HepG2 (cell line): ENCODE measurements around the gene NCBP1. TPM values are rescaled to one million over a fixed set of nuclear protein-coding genes. Genes with fewer than 3 reads are reported as not detected.

Experiments used
- ATAC-seq: fragments of 200-7000 bp; cut with Tn5 transposase; 3 replicates; pipeline ENCODE4 v1.9.1; 2020; ENCODE audit warnings: mild to moderate bottlenecking, moderate library complexity
- BruUV-seq: library from RNA; stranded (reverse); fragments of 400-500 nt; replicated peaks from 2 replicates; lab custom pipeline; 2021; lab: Mats Ljungman, UMichigan
- CTCF ChIA-PET: fragments of 300-600 bp; formaldehyde crosslinking; extraction: SDS; loops from one replicate; lab custom pipeline; 2021; ENCODE audit warnings: low total read pairs, inconsistent platforms, low intra/inter-chr PET ratio; lab: Yijun Ruan, JAX
- POLR2A ChIA-PET: fragments of 350-600 bp; sonication (Branson Sonifier 250); formaldehyde crosslinking; loops from one replicate; lab custom pipeline; 2020; ENCODE audit warnings: antibody characterized with exemption, inconsistent platforms; lab: Yijun Ruan, JAX
- DNase-seq: peaks from one replicate; pipeline ENCODE4 v3.0.0-alpha.2; 2015; ENCODE audit warnings: low spot score
- FAIRE-seq: peaks from 3 replicates; lab custom pipeline; 2011; peaks lifted over from hg19 to GRCh38; lab: Jason Lieb, UNC
- H2AFZ ChIP-seq: one replicate; pipeline ENCODE4 v1.6.1; 2011; ENCODE audit warnings: low read length, inconsistent platforms
- H3K27ac ChIP-seq: fragments of 300-600 bp; 3 replicates; pipeline ENCODE4 v1.8.0; 2011; ENCODE audit warnings: mixed run types, mild to moderate bottlenecking, mixed read lengths, low read length, inconsistent platforms; ENCODE audit not compliant: insufficient read depth; ENCODE audit errors: extremely low read length
- H3K27me3 ChIP-seq, 2 experiments: fragments of 200-600 bp in 1 of 2; 2 replicates in 1 of 2; 3 replicates in 1 of 2; pipeline versions ENCODE4 v1.6.0 to v1.8.0; 2011; ENCODE audit warnings: low read length in 2 of 2, mild to moderate bottlenecking in 2 of 2, moderate library complexity in 2 of 2, inconsistent platforms in 1 of 2; ENCODE audit not compliant: insufficient read depth in 2 of 2, control insufficient read depth in 1 of 2
- H3K36me3 ChIP-seq, 2 experiments: fragments of 200-600 bp in 1 of 2; replicated peaks in 1 of 2; 2 replicates in 1 of 2; 3 replicates in 1 of 2; pipeline versions ENCODE4 v1.5.1 to v1.8.0; 2011; ENCODE audit warnings: low read length in 2 of 2, inconsistent platforms in 1 of 2; ENCODE audit not compliant: insufficient read depth in 2 of 2, control insufficient read depth in 1 of 2
- H3K4me1 ChIP-seq: 2 replicates; pipeline ENCODE4 v1.5.1; 2012; ENCODE audit warnings: low read length, inconsistent platforms; ENCODE audit not compliant: insufficient read depth
- H3K4me2 ChIP-seq: 2 replicates; pipeline ENCODE4 v1.6.0; 2011; ENCODE audit warnings: low read depth, low read length, inconsistent platforms
- H3K4me3 ChIP-seq, 3 experiments: fragments of 200-600 bp in 1 of 3; sonication (generic), shearing (Covaris generic) in 1 of 3; replicated peaks in 1 of 3; 2 replicates each; pipeline ENCODE4 v1.5.1; 2011 to 2016; ENCODE audit warnings: low read length in 3 of 3, inconsistent platforms in 2 of 3, low read depth in 2 of 3, mild to moderate bottlenecking in 2 of 3, control low read depth in 1 of 3, mixed read lengths in 1 of 3; ENCODE audit not compliant: insufficient read depth in 1 of 3
- H3K79me2 ChIP-seq: one replicate; pipeline ENCODE4 v1.6.1; 2011; ENCODE audit warnings: low read length, inconsistent platforms; ENCODE audit not compliant: insufficient read depth
- H3K9ac ChIP-seq: 2 replicates; pipeline ENCODE4 v1.6.0; 2011; ENCODE audit warnings: mild to moderate bottlenecking, low read depth, low read length, inconsistent platforms; ENCODE audit not compliant: insufficient read depth
- H3K9me3 ChIP-seq: 2 replicates; pipeline ENCODE4 v1.5.1; 2012; ENCODE audit warnings: mild to moderate bottlenecking, low read length
- H4K20me1 ChIP-seq: 2 replicates; pipeline ENCODE4 v1.6.0; 2011; ENCODE audit warnings: inconsistent platforms, mild to moderate bottlenecking, low read length, moderate library complexity; ENCODE audit not compliant: insufficient read depth
- FOXA1 ChIP-seq, 2 experiments: fragments of 450-650 bp in 1 of 2; sonication (generic) in 1 of 2; formaldehyde crosslinking in 1 of 2; IDR thresholded peaks; 2 replicates each; pipeline versions ENCODE4 v1.4.0 to v1.6.1; 2016 to 2020; ENCODE audit warnings: missing genetic modification reagents in 1 of 2
- MIER3 ChIP-seq: IDR thresholded peaks from 2 replicates; pipeline ENCODE4 v1.6.1; 2016; ENCODE audit warnings: missing compliant biosample characterization, borderline replicate concordance
- MTA1 ChIP-seq: sonication (generic); formaldehyde crosslinking; IDR thresholded peaks from 2 replicates; pipeline ENCODE4 v1.4.0; 2020; ENCODE audit warnings: missing genetic modification reagents, mild to moderate bottlenecking, borderline replicate concordance
- NFKBIZ ChIP-seq: IDR thresholded peaks from 2 replicates; pipeline ENCODE4 v1.6.1; 2018; ENCODE audit warnings: missing genetic modification reagents, missing compliant biosample characterization
- PHF5A ChIP-seq: IDR thresholded peaks from one replicate; pipeline ENCODE4 v1.6.1; 2018; ENCODE audit warnings: low read depth, missing genetic modification reagents; ENCODE audit not compliant: unreplicated experiment
- PHF8 ChIP-seq: sonication (generic); formaldehyde crosslinking; IDR thresholded peaks from 2 replicates; pipeline ENCODE4 v1.5.0; 2020; ENCODE audit warnings: missing genetic modification reagents
- SP140L ChIP-seq: sonication (generic); formaldehyde crosslinking; IDR thresholded peaks from 2 replicates; pipeline ENCODE4 v1.4.0; 2020; ENCODE audit warnings: missing genetic modification reagents, borderline replicate concordance
- TCF7 ChIP-seq: sonication (generic); IDR thresholded peaks from 2 replicates; pipeline ENCODE4 v1.6.1; 2016; ENCODE audit warnings: antibody characterized with exemption, low read depth
- TEAD2 ChIP-seq: sonication (generic); formaldehyde crosslinking; IDR thresholded peaks from 2 replicates; pipeline ENCODE4 v1.9.0; 2021; ENCODE audit warnings: missing genetic modification reagents
- TEAD3 ChIP-seq: optimal IDR thresholded peaks from 2 replicates; pipeline ENCODE3; 2016; ENCODE audit warnings: borderline replicate concordance
- ZNF354B ChIP-seq: sonication (generic); formaldehyde crosslinking; IDR thresholded peaks from 2 replicates; pipeline ENCODE4 v1.8.0; 2022; ENCODE audit warnings: mild to moderate bottlenecking, missing genetic modification reagents
- ZNF362 ChIP-seq: sonication (generic); formaldehyde crosslinking; IDR thresholded peaks from 2 replicates; pipeline ENCODE4 v1.4.0; 2020; ENCODE audit warnings: missing genetic modification reagents, mild to moderate bottlenecking, borderline replicate concordance
- ZNF713 ChIP-seq: sonication (generic); formaldehyde crosslinking; IDR thresholded peaks from 2 replicates; pipeline ENCODE4 v1.4.0; 2020; ENCODE audit warnings: mild to moderate bottlenecking, missing genetic modification reagents
- ZNF724P ChIP-seq: sonication (generic); formaldehyde crosslinking; IDR thresholded peaks from 2 replicates; pipeline ENCODE4 v1.8.0; 2022; ENCODE audit warnings: missing genetic modification reagents, borderline replicate concordance
- WGBS: methylation state at CpG from one replicate; pipeline ENCODE4 v1.1.6; 2017; ENCODE audit warnings: low lambda C conversion rate; 5-methylcytosine and 5-hydroxymethylcytosine counted together
- in situ Hi-C: cut with HindIII; loops from 2 replicates; pipeline ENCODE4 v1.10.0; 2017; ENCODE audit warnings: low pct_unique_long_range_greater_than_20kb; ENCODE audit not compliant: extremely low pct_ligation_motif_present
- intact Hi-C: fragments of 100-400 bp; cut with micrococcal nuclease; formaldehyde crosslinking; loops from one replicate; pipeline ENCODE4 v1.10.0; 2022; ENCODE audit not compliant: unreplicated experiment
- polyA plus RNA-seq, 8 experiments: library from polyadenylated mRNA; depleted of rRNA in 3 of 8; stranded (reverse) in 7 of 8; unstranded in 1 of 8; fragments of >200 nt; fragmentation: Illumina TruSeq in 4 of 8; extraction: Trizol in 4 of 8; gene quantifications; 2 replicates each; pipeline versions ENCODE4 v1.2.1 to v1.2.3, GENCODE V29; 2011 to 2016; ENCODE audit warnings: low read depth in 4 of 8, missing spikeins in 1 of 8, mixed read lengths in 1 of 8; ENCODE audit not compliant: insufficient read depth in 1 of 8
- total RNA-seq, 5 experiments: library from RNA; depleted of rRNA; stranded (reverse); fragments of >200 nt; fragmentation: Illumina TruSeq; extraction: Trizol; gene quantifications; 2 replicates each; pipeline ENCODE4 v1.2.3, GENCODE V29; 2016; ENCODE audit warnings: low read depth in 1 of 5

The NCBP1 gene
- total and polyA plus RNA-seq, 2 of the 13 experiments (the other 11 are each of a cell fraction or from before 2014, with no cell fraction given): 13.3 to 40.2 TPM

GRCh38 chr9:97721396-97721795 lies 87.8 kb downstream of the NCBP1 start:
- H3K4me2 ChIP-seq: no peak overlapping the region
- WGBS: no CpG with 5 or more reads among the region's 2 CpGs
- H3K79me2 ChIP-seq: no peaks in the 10 kb centered on the region
- ChIA-PET CTCF (no interaction called here), POLR2A (no interaction called here)
- no peak overlapping the region for H3K27ac ChIP-seq
- no peak for DNase-seq
- no peaks in the 10 kb centered on the region for H3K36me3 ChIP-seq
- H3K4me3 ChIP-seq: no peak overlapping the region
- H4K20me1 ChIP-seq: no peaks in the 10 kb centered on the region
- H3K9ac ChIP-seq: no peak overlapping the region
- no peak for ATAC-seq
- intact Hi-C loops (no loop called here), in situ Hi-C loops (no loop called here)
- no peak overlapping the region for H2AFZ ChIP-seq
- peaks cover 12% of the 10 kb centered on the region for H3K4me1 ChIP-seq
- peaks cover 6% of the 10 kb centered on the region; the same call in 1 of the 2 replicates for H3K9me3 ChIP-seq
- TF ChIP-seq NFKBIZ: no peak
- TF ChIP-seq ZNF724P: no peak
- TF ChIP-seq ZNF713 (CRISPR knock-in tag): no peak
- TF ChIP-seq SP140L (CRISPR knock-in tag): no peak
- TF ChIP-seq MTA1 (CRISPR knock-in tag): no peak
- no peak for TF ChIP-seq ZNF362 (CRISPR knock-in tag)
- no peak for TF ChIP-seq MIER3 (CRISPR knock-in tag)
- TF ChIP-seq TCF7: no peak
- TF ChIP-seq PHF8 (CRISPR knock-in tag): no peak
- no TSS peak for BruUV-seq
- no peaks in the 10 kb centered on the region for H3K27me3 ChIP-seq
- no peak for FAIRE-seq

- no peak overlapping the region for H2AFZ ChIP-seq
- FAIRE-seq (peak; percentile 8), ATAC-seq (no peak), DNase-seq (no peak)
- CTCF ChIA-PET: no interaction called here
- intact Hi-C loops (no loop called here), in situ Hi-C loops (no loop called here)
- POLR2A ChIA-PET: no interaction called here
- H3K4me3 ChIP-seq: no peak overlapping the region
- peaks cover 12% of the 10 kb centered on the region for H3K4me1 ChIP-seq
- TF ChIP-seq TEAD2 (CRISPR knock-in tag): no peak
- peak; percentile 26 for TF ChIP-seq TEAD3 (CRISPR knock-in tag)
- no peak for TF ChIP-seq ZNF354B (CRISPR knock-in tag)
- TF ChIP-seq FOXA1 (IDR thresholded peaks at IDR 0.05): no peak
- TF ChIP-seq FOXA1 (CRISPR knock-in tag; IDR thresholded peaks at IDR 0.05): no peak
- no peak for TF ChIP-seq PHF5A
- no TSS peak for BruUV-seq
- H3K4me2 ChIP-seq: no peak overlapping the region
- H3K9ac ChIP-seq: no peak overlapping the region
- 21% methylated on average over 2 of the region's 2 CpGs for WGBS
- no peaks in the 10 kb centered on the region for H4K20me1 ChIP-seq
- H3K27ac ChIP-seq: no peak overlapping the region
- no peaks in the 10 kb centered on the region for H3K79me2 ChIP-seq
- H3K27me3 ChIP-seq: no peaks in the 10 kb centered on the region
- peaks cover 6% of the 10 kb centered on the region; the same call in 1 of the 2 replicates for H3K9me3 ChIP-seq
- H3K36me3 ChIP-seq: no peaks in the 10 kb centered on the region
Measured at GRCh38 chr9:97722331-97722730, 88.7 kb downstream of the NCBP1 start.
